H9 (cell line): Measurements from ENCODE around the gene CD200. TPM values are rescaled to one million over a fixed set of nuclear protein-coding genes. Genes with fewer than 3 reads are reported as not detected.
A peak's percentile ranks its signal among the peaks of the same experiment; 100 is the strongest.

Source experiments
- DNase-seq: peaks from one replicate; pipeline ENCODE4 v3.0.0-alpha.2; 2017
- H2AFZ ChIP-seq: one replicate; pipeline ENCODE4 v1.6.1; 2013; ENCODE audit warnings: mild to moderate bottlenecking, low read length, control low read depth, moderate library complexity
- H2AK5ac ChIP-seq: 2 replicates; pipeline ENCODE4 v1.6.1; 2013; ENCODE audit warnings: low read length, control low read depth, mixed read lengths; ENCODE audit not compliant: insufficient read length
- H2BK120ac ChIP-seq: one replicate; pipeline ENCODE4 v1.6.1; 2013; ENCODE audit warnings: low read depth, mild to moderate bottlenecking, low read length, control low read depth, inconsistent platforms; ENCODE audit not compliant: poor library complexity, severe bottlenecking
- H2BK12ac ChIP-seq: 2 replicates; pipeline ENCODE4 v1.6.1; 2013; ENCODE audit warnings: low read length, control low read depth, mixed read lengths, low read depth; ENCODE audit not compliant: insufficient read length
- H2BK15ac ChIP-seq: 2 replicates; pipeline ENCODE4 v1.6.1; 2013; ENCODE audit warnings: low read depth, low read length, control low read depth
- H2BK20ac ChIP-seq: one replicate; pipeline ENCODE4 v1.6.1; 2013; ENCODE audit warnings: low read depth, mild to moderate bottlenecking, low read length, control low read depth, inconsistent platforms; ENCODE audit not compliant: poor library complexity, severe bottlenecking
- H2BK5ac ChIP-seq: 2 replicates; pipeline ENCODE4 v1.6.1; 2013; ENCODE audit warnings: low read length, control low read depth, mixed read lengths; ENCODE audit not compliant: insufficient read length
- H3K14ac ChIP-seq: 2 replicates; pipeline ENCODE4 v1.6.1; 2013; ENCODE audit warnings: low read length, control low read depth; ENCODE audit not compliant: insufficient read depth
- H3K18ac ChIP-seq: 2 replicates; pipeline ENCODE4 v1.6.1; 2013; ENCODE audit warnings: low read depth, mild to moderate bottlenecking, mixed read lengths, low read length, control low read depth; ENCODE audit not compliant: insufficient read length
- H3K23ac ChIP-seq: 2 replicates; pipeline ENCODE4 v1.6.1; 2013; ENCODE audit warnings: low read length, control low read depth, mixed read lengths, low read depth; ENCODE audit not compliant: insufficient read length
- H3K23me2 ChIP-seq: 2 replicates; pipeline ENCODE4 v1.6.1; 2013; ENCODE audit warnings: low read depth, mild to moderate bottlenecking, mixed read lengths, low read length, control low read depth; ENCODE audit not compliant: insufficient read length, poor library complexity, severe bottlenecking
- H3K27ac ChIP-seq: 2 replicates; pipeline ENCODE4 v1.5.1; 2013; ENCODE audit warnings: low read length, control low read depth, mixed read lengths, low read depth; ENCODE audit not compliant: insufficient read length
- H3K27me3 ChIP-seq: 2 replicates; pipeline ENCODE4 v1.6.1; 2013; ENCODE audit warnings: low read length, control low read depth, inconsistent platforms; ENCODE audit not compliant: insufficient read depth
- H3K4ac ChIP-seq: 2 replicates; pipeline ENCODE4 v1.6.1; 2013; ENCODE audit warnings: low read depth, mild to moderate bottlenecking, control low read depth, inconsistent platforms, low read length, moderate library complexity
- H3K4me1 ChIP-seq: 2 replicates; pipeline ENCODE4 v1.6.1; 2013; ENCODE audit warnings: low read length, control low read depth, inconsistent platforms; ENCODE audit not compliant: insufficient read depth
- H3K4me2 ChIP-seq: 2 replicates; pipeline ENCODE4 v1.6.1; 2013; ENCODE audit warnings: low read length, control low read depth, mixed read lengths; ENCODE audit not compliant: insufficient read length, insufficient read depth
- H3K56ac ChIP-seq: 2 replicates; pipeline ENCODE4 v1.6.1; 2013; ENCODE audit warnings: low read depth, mild to moderate bottlenecking, mixed read lengths, low read length, control low read depth; ENCODE audit not compliant: insufficient read length
- H3K79me1 ChIP-seq: 2 replicates; pipeline ENCODE4 v1.6.1; 2013; ENCODE audit warnings: low read depth, mild to moderate bottlenecking, moderate library complexity, low read length, control low read depth, inconsistent platforms; ENCODE audit not compliant: insufficient read depth, poor library complexity, severe bottlenecking
- H3K79me2 ChIP-seq: 2 replicates; pipeline ENCODE4 v1.6.1; 2013; ENCODE audit warnings: low read length, control low read depth, inconsistent platforms; ENCODE audit not compliant: insufficient read depth
- H3K9ac ChIP-seq: 2 replicates; pipeline ENCODE4 v1.6.1; 2013; ENCODE audit warnings: low read length, control low read depth, mixed read lengths; ENCODE audit not compliant: insufficient read length; ENCODE audit errors: extremely low read depth
- H3K9me3 ChIP-seq: one replicate; pipeline ENCODE4 v1.6.1; 2013; ENCODE audit warnings: low read depth, low read length, inconsistent platforms; ENCODE audit not compliant: control insufficient read depth
- H3T11ph ChIP-seq: one replicate; pipeline ENCODE4 v1.6.1; 2013; ENCODE audit warnings: mild to moderate bottlenecking, low read length, control low read depth, inconsistent platforms
- H4K20me1 ChIP-seq: one replicate; pipeline ENCODE4 v1.6.1; 2013; ENCODE audit not compliant: control insufficient read depth, insufficient read length, insufficient read depth
- H4K5ac ChIP-seq: 2 replicates; pipeline ENCODE4 v1.6.1; 2013; ENCODE audit warnings: low read depth, mild to moderate bottlenecking, mixed read lengths, low read length, control low read depth; ENCODE audit not compliant: insufficient read length
- H4K8ac ChIP-seq: replicated peaks from 2 replicates; pipeline ENCODE4 v1.6.1; 2013; ENCODE audit warnings: low read length, control low read depth, mixed read lengths, low read depth; ENCODE audit not compliant: insufficient read length
- H4K91ac ChIP-seq: 2 replicates; pipeline ENCODE4 v1.6.1; 2013; ENCODE audit warnings: low read depth, mild to moderate bottlenecking, moderate library complexity, mixed read lengths, low read length, control low read depth; ENCODE audit not compliant: insufficient read length
- H3K27ac Mint-ChIP-seq, 3 experiments: 2 replicates in 2 of 3; 3 replicates in 1 of 3; pipeline ENCODE4 v1.8.0; 2020 to 2021; ENCODE audit warnings: mixed read lengths in 3 of 3, mild to moderate bottlenecking in 1 of 3, moderate library complexity in 1 of 3
- H3K27me3 Mint-ChIP-seq: 2 replicates; pipeline ENCODE4 v1.8.0; 2021; ENCODE audit warnings: low read depth, mild to moderate bottlenecking, moderate library complexity, mixed read lengths
- H3K36me3 Mint-ChIP-seq, 3 experiments: 2 replicates in 2 of 3; 3 replicates in 1 of 3; pipeline ENCODE4 v1.8.0; 2020 to 2021; ENCODE audit warnings: low read depth in 3 of 3, mixed read lengths in 3 of 3; ENCODE audit not compliant: insufficient read depth in 1 of 3
- H3K4me1 Mint-ChIP-seq, 2 experiments: 2 replicates each; pipeline ENCODE4 v1.8.0; 2020; ENCODE audit warnings: mixed read lengths in 2 of 2
- H3K4me3 Mint-ChIP-seq, 2 experiments: 2 replicates in 1 of 2; 3 replicates in 1 of 2; pipeline ENCODE4 v1.8.0; 2020 to 2021; ENCODE audit warnings: mild to moderate bottlenecking in 2 of 2, mixed read lengths in 2 of 2, moderate library complexity in 1 of 2
- H3K9me3 Mint-ChIP-seq, 2 experiments: 2 replicates in 1 of 2; 3 replicates in 1 of 2; pipeline ENCODE4 v1.8.0; 2020; ENCODE audit warnings: mild to moderate bottlenecking in 2 of 2, mixed read lengths in 2 of 2, moderate library complexity in 1 of 2
- CTCF ChIP-seq: fragments of 200-600 bp; sonication (generic); conservative IDR thresholded peaks from 3 replicates; pipeline ENCODE4 v1.8.0; 2021; ENCODE audit warnings: antibody characterized with exemption, mild to moderate bottlenecking
- WGBS: extraction: QIAGEN DNeasy Blood & Tissue Kit; methylation state at CpG from one replicate; pipeline ENCODE4 v1.1.7; 2013; ENCODE audit warnings: missing lambda C conversion rate, low lambda C conversion rate, mixed read lengths; ENCODE audit not compliant: insufficient read length; ENCODE audit errors: extremely low coverage; 5-methylcytosine and 5-hydroxymethylcytosine counted together
- total RNA-seq: library from RNA; stranded (reverse); gene quantifications from 2 replicates; pipeline ENCODE4 v1.2.1, GENCODE V29; 2021

CD200 gene
- total RNA-seq, 1 experiment from 2014 or later: 51.6 TPM

GRCh38 chr3:112293368-112294321, 39.3 kb upstream of the CD200 start, which contains the start of gene SLC9C1:
Gene SLC9C1, minus strand, starts transcription at chr3:112294216. Its CDS starts 7,425 bp downstream, at chr3:112286791.
- Histone ChIP-seq H3K18ac (peak within 1 kb of the TSS; percentile 47), H3K9me3 (no peaks in the 10 kb centered on the region), H3K27ac (no peak within 1 kb of the TSS), H3K23me2 (peaks cover 3% of the 10 kb centered on the region), H3K23ac (no peak within 1 kb of the TSS), H3K56ac (no peak within 1 kb of the TSS), H3K14ac (peak within 1 kb of the TSS; percentile 27; the same call in 1 of the 2 replicates), H4K8ac (no peak within 1 kb of the TSS), H4K5ac (no peak within 1 kb of the TSS), H3K79me2 (no peaks in the 10 kb centered on the region), H3K27me3 (no peaks in the 10 kb centered on the region), H4K91ac (no peak within 1 kb of the TSS), H2BK20ac (peak within 1 kb of the TSS; percentile 60), H2BK120ac (peak within 1 kb of the TSS; percentile 36), H2AK5ac (no peak within 1 kb of the TSS), H3K4me2 (peak within 1 kb of the TSS; percentile 30), H3K4me1 (no peaks in the 10 kb centered on the region; the same call in 1 of the 2 replicates), H2BK5ac (no peak within 1 kb of the TSS), H2BK12ac (no peak within 1 kb of the TSS), H4K20me1 (no peaks in the 10 kb centered on the region), H3K9ac (no peak within 1 kb of the TSS), H3T11ph (no peak within 1 kb of the TSS), H2BK15ac (peak within 1 kb of the TSS; percentile 75; the same call in 1 of the 2 replicates), H2AFZ (no peak within 1 kb of the TSS), H3K4ac (no peak within 1 kb of the TSS; the same call in 1 of the 2 replicates), H3K79me1 (no peaks in the 10 kb centered on the region)
- Mint-ChIP-seq H3K9me3 (peaks cover 10 to 19% of the 10 kb centered on the region in 2 experiments; a peak in 4 of 5 replicates), H3K36me3 (peaks cover 1 to 44% (median 19%) of the 10 kb centered on the region in 3 experiments; a peak in 6 of 7 replicates), H3K4me3 (peak within 1 kb of the TSS; percentile 42 to 56; a peak in 4 of 5 replicates), H3K27me3 (no peaks in the 10 kb centered on the region), H3K27ac (peak within 1 kb of the TSS; percentile 59 to 92 (median 84)), H3K4me1 (peaks cover 19 to 37% of the 10 kb centered on the region in 2 experiments)
- WGBS: no CpG with 5 or more reads among the region's 15 CpGs
- peak; percentile 84 for TF ChIP-seq CTCF
- DNase-seq: peak; percentile 67
